Lower lobe of right lung (tissue), 2 donors: ENCODE measurements around the gene HTR3D. TPM values are rescaled to one million over a fixed set of nuclear protein-coding genes. Genes with fewer than 3 reads are reported as not detected.
"Not testable (repeated sequence)": the region's sequence is repeated elsewhere in the genome, so short reads cannot be mapped to it uniquely, and the experiment has no call there.

Source experiments
- ATAC-seq, 2 donors: fragments of 200-7000 bp; cut with Tn5 transposase; one replicate each; pipeline ENCODE4 v1.9.1; 2020 to 2022; ENCODE audit warnings: mild to moderate bottlenecking in 2 of 2, moderate library complexity in 2 of 2
- DNase-seq: peaks from one replicate; pipeline ENCODE4 v3.0.0-alpha.2; 2020
- H3K27ac ChIP-seq: fragments of 200-600 bp; one replicate; pipeline ENCODE4 v1.8.0; 2022
- H3K27me3 ChIP-seq: fragments of 200-600 bp; one replicate; pipeline ENCODE4 v1.8.0; 2022; ENCODE audit warnings: low read depth
- H3K36me3 ChIP-seq: fragments of 200-600 bp; one replicate; pipeline ENCODE4 v1.8.0; 2022; ENCODE audit warnings: mild to moderate bottlenecking
- H3K4me1 ChIP-seq: fragments of 200-600 bp; one replicate; pipeline ENCODE4 v1.8.0; 2022
- H3K4me3 ChIP-seq: fragments of 200-600 bp; one replicate; pipeline ENCODE4 v1.8.0; 2022; ENCODE audit warnings: mild to moderate bottlenecking
- H3K9me3 ChIP-seq: fragments of 200-600 bp; one replicate; pipeline ENCODE4 v1.8.0; 2022
- intact Hi-C: fragments of 100-400 bp; cut with DNase I; formaldehyde crosslinking; loops from one replicate; pipeline ENCODE4 v1.11.0; 2022
- total RNA-seq: library from RNA; stranded (reverse); fragmentation: NEBNext Ultra II Directional; extraction: Animal tissue kit (Norgen Biotek cat#: 25700); gene quantifications from one replicate; pipeline ENCODE4 v1.2.1, GENCODE V29; 2021
- TF ChIP-seq, protein P1 (sequence below): fragments of 200-600 bp; IDR thresholded peaks from one replicate; pipeline ENCODE4 v1.8.0; 2022; ENCODE audit warnings: antibody characterized with exemption, mild to moderate bottlenecking
- donor health status: DM: no; HTN: yes; CAD: no; lungs with severe emphysema.

HTR3D gene
- total RNA-seq, 1 donor from 2014 or later = not detected

- ATAC-seq (peak; percentile 97), DNase-seq (peak; percentile 78)
- peaks cover 18% of the 10 kb centered on the region for H3K36me3 ChIP-seq
- TF ChIP-seq, protein P1, sequence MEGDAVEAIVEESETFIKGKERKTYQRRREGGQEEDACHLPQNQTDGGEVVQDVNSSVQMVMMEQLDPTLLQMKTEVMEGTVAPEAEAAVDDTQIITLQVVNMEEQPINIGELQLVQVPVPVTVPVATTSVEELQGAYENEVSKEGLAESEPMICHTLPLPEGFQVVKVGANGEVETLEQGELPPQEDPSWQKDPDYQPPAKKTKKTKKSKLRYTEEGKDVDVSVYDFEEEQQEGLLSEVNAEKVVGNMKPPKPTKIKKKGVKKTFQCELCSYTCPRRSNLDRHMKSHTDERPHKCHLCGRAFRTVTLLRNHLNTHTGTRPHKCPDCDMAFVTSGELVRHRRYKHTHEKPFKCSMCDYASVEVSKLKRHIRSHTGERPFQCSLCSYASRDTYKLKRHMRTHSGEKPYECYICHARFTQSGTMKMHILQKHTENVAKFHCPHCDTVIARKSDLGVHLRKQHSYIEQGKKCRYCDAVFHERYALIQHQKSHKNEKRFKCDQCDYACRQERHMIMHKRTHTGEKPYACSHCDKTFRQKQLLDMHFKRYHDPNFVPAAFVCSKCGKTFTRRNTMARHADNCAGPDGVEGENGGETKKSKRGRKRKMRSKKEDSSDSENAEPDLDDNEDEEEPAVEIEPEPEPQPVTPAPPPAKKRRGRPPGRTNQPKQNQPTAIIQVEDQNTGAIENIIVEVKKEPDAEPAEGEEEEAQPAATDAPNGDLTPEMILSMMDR = peak; percentile 96
- intact Hi-C loops = loop anchor here (10.0 kb wide), 1 partner anchor 122 kb away; no protein-coding TSS in a partner anchor
- peak overlapping the region; percentile 78 for H3K27ac ChIP-seq
- H3K9me3 ChIP-seq = no peaks in the 10 kb centered on the region
- H3K4me3 ChIP-seq = peak overlapping the region; percentile 100
- peaks cover 11% of the 10 kb centered on the region for H3K4me1 ChIP-seq
- no peaks in the 10 kb centered on the region for H3K27me3 ChIP-seq
Measured at GRCh38 chr3:184016811-184017671, 14.5 kb upstream of the HTR3D start.

- Histone ChIP-seq H3K27ac (peak within 1 kb of the TSS; percentile 78), H3K4me3 (peak within 1 kb of the TSS; percentile 100), H3K27me3 (no peaks in the 10 kb centered on the region), H3K36me3 (peaks cover 13% of the 10 kb centered on the region), H3K9me3 (no peaks in the 10 kb centered on the region), H3K4me1 (peaks cover 11% of the 10 kb centered on the region)
- intact Hi-C loops = loop anchor here (10.0 kb wide), 1 partner anchor 123 kb away; no protein-coding TSS in a partner anchor
- DNase-seq (peak; percentile 93), ATAC-seq (peak; percentile 99 to 100)
- TF ChIP-seq, protein P1 = peak; percentile 48
Measured at GRCh38 chr3:184017672-184018423, 13.7 kb upstream of the HTR3D start, which contains the start of gene ABCC5. Gene ABCC5, minus strand, starts transcription at chr3:184017884. Its CDS starts 3,492 bp downstream, at chr3:184014392.

DNA sequence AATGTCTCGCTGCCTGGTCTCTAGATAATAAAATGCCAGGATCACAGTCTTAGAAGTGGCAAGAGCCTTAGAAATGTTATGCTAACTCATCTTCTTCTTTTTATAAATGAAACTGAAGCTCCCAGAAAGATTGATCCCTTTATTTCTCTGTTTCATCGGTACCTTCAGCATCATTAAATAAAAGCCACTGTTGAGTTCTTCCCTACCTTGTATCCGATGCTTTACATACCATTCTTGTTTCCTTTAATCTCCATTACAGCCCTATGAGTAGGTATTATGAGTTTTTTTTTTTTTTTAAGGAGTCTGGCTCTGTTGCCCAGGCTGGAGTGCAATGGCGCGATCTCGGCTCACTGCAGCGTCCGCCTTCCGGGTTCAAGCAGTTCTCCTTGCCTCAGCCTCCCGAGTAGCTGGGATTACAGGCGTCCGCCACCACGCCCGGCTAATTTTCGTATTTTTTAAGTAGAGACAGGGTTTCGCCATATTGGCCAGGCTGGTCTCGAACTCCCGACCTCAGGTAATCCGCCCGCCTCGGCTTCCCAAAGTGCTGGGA lies 13.0 kb upstream of the HTR3D start:
- intact Hi-C loops = loop anchor here (10.0 kb wide), 1 partner anchor 124 kb away; no protein-coding TSS in a partner anchor
- ATAC-seq (no peak), DNase-seq (no peak)
- H3K4me3 ChIP-seq = peak overlapping the region; percentile 100
- peaks cover 7% of the 10 kb centered on the region for H3K36me3 ChIP-seq
- H3K9me3 ChIP-seq = no peaks in the 10 kb centered on the region
- H3K4me1 ChIP-seq = peaks cover 11% of the 10 kb centered on the region
- H3K27me3 ChIP-seq = no peaks in the 10 kb centered on the region
- TF ChIP-seq, protein P1 = no peak
- peak overlapping the region; percentile 78 for H3K27ac ChIP-seq

- no peaks in the 10 kb centered on the region for H3K36me3 ChIP-seq
- TF ChIP-seq, protein P1 = no peak
- no peak overlapping the region for H3K4me3 ChIP-seq
- H3K27me3 ChIP-seq = no peaks in the 10 kb centered on the region
- no peaks in the 10 kb centered on the region for H3K4me1 ChIP-seq
- no peak for DNase-seq
- no peaks in the 10 kb centered on the region for H3K9me3 ChIP-seq
- H3K27ac ChIP-seq = no peak overlapping the region
- intact Hi-C loops = no loop called here
- no peak for ATAC-seq
Measured at GRCh38 chr3:184022323-184022722, 9.2 kb upstream of the HTR3D start.

GRCh38 chr3:184025256-184025655 lies 6.3 kb upstream of the HTR3D start:
- H3K27ac ChIP-seq, ATAC-seq, H3K4me1 ChIP-seq, DNase-seq, H3K9me3 ChIP-seq, H3K4me3 ChIP-seq, H3K36me3 ChIP-seq, intact Hi-C loops, H3K27me3 ChIP-seq: not testable (repeated sequence)

DNA sequence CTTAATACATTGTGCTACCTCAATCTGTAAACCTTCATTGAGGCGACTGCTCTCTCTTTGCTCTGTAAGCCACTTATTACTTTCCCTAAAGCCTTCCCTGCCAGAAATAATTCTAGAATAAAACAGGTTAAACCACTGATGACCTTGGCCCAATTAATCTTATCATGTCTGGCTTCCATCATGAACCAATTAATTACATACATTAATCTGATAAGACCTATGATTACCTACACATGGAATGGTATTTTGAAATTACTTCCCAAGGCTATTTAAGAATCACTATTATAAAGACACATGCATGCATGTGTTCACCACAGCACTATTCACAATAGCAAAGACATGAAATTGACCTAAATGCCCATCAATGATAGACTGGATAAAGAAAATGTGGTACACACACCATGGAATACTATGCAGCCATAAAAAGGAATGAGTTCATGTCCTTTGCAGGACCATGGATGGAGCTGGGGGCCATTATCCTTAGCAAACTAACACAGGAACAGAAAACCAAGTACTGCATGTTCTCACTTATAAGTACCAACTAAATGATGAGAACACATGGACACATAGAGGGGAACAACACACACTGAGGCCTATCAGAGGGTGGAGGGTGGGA lies 3.2 kb upstream of the HTR3D start:
- H3K27ac ChIP-seq, intact Hi-C loops, H3K9me3 ChIP-seq, H3K27me3 ChIP-seq, H3K4me1 ChIP-seq, H3K4me3 ChIP-seq, ATAC-seq, H3K36me3 ChIP-seq, DNase-seq: not testable (repeated sequence)
